ENCODE results near the gene PYGB.

Gene PYGB

DNA sequence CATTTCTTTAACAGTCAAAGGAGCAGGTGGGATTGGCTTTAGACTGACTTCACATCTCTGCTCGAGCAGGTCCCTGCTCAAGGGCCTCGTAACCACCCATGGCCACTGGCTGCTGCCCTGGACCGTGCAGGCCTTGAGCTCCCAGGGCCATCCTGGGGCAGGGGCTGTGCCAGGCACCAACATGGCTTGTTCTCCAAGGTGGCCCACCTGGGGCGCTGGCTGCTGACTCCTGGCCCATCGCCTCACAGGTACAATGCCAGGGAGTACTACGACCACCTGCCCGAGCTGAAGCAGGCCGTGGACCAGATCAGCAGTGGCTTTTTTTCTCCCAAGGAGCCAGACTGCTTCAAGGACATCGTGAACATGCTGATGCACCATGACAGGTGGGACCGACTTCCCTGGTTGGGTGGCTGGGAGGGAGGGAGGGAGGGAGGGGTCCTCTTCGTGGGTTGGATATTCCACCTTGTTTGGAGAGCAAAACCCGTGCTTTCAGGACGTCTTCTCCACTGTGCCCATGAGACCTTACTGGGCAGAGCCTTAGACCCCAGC is 46.1 kb downstream of the PYGB start:
- DNase-seq (ENCODE audit: low read depth in 2 of 2, low spot score in 1 of 2), result no peak

- DNase-seq (ENCODE audit: low read depth in 2 of 2, low spot score in 1 of 2), result peak; percentile 13 to 16
Measured at GRCh38 chr20:25294459-25295385, 46.8 kb downstream of the PYGB start.

GRCh38 chr20:25295386-25296093 is 47.7 kb downstream of the PYGB start:
- no peak for DNase-seq (ENCODE audit: low read depth in 2 of 2, low spot score in 1 of 2)

DNA sequence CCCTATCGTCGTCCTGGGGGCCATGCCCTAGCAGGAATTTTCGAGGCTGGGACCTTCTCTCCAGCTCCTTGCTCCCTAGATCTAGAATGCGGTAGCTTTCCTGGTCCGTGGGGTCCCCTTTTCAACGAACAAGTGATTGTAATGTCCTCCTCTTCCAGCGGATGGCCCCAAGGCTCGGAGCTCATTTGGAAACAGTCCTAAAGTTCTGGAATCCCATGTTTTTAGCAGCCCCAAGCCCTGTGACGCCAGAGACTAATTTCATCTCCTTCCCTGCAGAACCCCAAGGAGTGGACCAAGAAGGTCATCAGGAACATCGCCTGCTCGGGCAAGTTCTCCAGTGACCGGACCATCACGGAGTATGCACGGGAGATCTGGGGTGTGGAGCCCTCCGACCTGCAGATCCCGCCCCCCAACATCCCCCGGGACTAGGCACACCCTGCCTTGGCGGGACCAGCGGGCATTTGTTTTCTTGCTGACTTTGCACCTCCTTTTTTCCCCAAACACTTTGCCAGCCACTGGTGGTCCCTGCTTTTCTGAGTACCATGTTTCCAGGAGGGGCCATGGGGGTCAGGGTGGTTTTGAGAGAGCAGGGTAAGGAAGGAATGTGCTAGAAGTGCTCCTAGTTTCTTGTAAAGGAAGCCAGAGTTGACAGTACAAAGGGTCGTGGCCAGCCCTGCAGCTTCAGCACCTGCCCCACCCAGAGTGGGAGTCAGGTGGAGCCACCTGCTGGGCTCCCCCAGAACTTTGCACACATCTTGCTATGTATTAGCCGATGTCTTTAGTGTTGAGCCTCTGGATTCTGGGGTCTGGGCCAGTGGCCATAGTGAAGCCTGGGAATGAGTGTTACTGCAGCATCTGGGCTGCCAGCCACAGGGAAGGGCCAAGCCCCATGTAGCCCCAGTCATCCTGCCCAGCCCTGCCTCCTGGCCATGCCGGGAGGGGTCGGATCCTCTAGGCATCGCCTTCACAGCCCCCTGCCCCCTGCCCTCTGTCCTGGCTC is 48.5 kb downstream of the PYGB start:
- no peak for DNase-seq (ENCODE audit: low read depth in 2 of 2, low spot score in 1 of 2)

GRCh38 chr20:25297141-25297905 is 49.4 kb downstream of the PYGB start:
- DNase-seq (ENCODE audit: low read depth in 2 of 2, low spot score in 1 of 2), result no peak

DNA sequence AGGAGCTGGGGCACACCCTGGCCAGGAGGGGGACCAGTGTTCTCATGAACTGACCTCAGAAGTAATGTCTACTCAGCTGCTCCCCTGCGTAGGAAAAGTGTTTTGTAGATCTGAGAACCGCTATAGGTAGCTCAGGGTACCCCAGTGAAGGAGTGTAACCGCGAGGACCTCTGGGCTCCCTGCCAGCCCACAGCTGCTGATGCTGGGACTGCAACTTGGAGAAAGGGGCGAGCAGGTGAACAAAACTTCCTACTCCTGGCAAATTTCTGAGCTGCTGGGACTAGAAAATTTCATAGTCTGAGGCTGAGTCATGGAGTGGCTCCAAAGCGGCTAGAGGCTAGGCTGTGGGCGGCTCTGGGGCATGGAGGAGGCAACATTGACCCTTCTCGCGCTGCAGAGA is 51.9 kb downstream of the PYGB start:
- no peak for DNase-seq (ENCODE audit: low read depth in 2 of 2, low spot score in 1 of 2)

DNA sequence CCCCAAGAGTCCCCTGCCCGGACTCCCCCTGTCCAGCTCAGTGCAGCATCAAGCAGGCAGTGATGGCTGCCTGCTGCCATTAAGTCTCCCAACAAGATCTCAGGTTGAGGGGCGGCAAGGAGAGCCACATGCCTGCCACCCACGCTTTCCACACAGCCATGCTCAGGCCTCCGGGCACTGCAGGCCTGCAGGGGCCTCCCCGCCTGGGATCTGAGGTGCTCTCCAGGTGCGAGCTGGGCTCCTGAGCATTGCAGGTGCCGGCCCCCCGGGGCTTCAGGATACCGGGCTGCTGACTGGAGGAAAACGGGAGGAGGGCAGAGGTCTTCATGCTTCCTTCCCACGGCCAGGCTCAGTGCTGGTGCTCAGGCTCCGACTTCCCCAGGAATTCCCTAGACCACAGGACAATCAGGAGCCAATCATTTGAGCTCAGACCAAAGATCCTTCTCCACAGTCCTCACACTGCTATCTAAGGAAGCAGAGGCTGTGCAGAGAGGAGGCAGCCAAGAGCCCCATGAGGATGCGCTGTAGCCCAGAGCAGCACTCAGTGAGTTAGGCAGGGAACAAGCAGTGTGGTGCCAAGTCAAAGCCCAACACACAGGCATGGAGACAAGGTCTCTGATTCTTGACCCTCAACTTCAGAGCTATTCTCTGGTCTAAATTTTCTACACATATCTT is 52.7 kb downstream of the PYGB start:
- no peak for DNase-seq (ENCODE audit: low read depth in 2 of 2, low spot score in 1 of 2)

DNA sequence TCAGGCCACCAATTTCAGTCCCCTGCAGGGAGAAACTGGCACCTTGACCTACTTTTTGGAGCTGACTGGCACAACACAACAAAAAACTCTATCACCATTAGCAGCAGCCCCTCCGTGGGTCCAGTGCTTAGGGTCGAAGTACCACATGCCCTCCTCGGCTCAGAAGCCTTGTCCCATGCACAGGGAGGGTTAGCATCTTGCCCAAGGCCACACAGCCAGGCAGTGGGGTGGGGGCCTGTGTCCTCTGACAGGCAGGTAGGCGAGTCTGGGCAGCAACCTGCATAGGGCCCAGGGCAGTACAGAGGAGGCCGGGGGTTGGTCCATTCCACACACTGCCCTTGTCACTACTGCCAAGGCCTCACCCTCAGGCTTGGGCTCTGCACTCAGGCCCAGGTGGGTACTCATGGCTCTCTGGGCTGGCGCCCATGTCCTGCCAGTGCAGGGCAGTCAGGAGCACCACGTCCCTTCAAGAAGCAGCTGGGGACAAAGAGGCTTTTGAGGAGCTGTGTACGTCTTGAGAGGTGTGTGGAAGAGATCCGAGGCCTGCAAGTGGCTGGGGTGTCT is 53.6 kb downstream of the PYGB start:
- no peak for DNase-seq (ENCODE audit: low read depth in 2 of 2, low spot score in 1 of 2)

- DNase-seq (ENCODE audit: low read depth in 2 of 2, low spot score in 1 of 2), result no peak
Measured at GRCh38 chr20:25302596-25302995, 54.7 kb downstream of the PYGB start.

DNA sequence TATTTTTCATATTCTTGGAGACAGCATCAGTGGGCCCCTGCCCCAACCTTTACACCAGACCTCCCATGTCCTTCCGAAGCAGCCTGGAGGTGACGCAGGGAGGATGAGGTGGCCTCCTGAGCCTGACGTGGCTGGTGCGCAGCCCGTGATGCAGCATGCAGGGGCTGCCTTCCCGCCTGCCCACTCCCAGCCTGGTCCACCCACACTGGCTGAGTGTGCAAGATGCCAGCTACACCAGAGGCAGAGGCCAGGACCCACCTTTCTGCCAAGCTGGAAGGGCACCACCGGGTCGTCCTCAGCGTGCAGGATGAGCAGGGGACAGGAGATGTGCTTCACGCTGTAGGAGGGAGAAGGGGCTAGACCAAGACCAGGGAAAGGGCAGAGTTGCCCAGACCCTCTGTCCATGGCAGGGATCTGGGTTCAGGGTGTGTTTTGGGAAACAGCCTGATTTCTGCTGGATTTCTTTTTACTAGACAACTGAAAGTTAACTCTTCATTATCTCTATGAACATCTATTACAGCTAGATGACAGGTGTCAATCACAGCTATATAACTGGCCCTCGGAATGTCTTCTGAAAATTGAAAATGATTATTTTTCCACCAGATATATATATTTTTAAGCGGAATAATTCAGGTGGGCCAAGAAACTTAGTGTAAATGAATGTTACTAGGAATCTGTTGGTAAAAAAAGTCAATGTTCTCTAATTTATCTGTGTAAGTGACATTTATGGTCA is 55.6 kb downstream of the PYGB start:
- no peak for DNase-seq (ENCODE audit: low read depth in 2 of 2, low spot score in 1 of 2)

DNA sequence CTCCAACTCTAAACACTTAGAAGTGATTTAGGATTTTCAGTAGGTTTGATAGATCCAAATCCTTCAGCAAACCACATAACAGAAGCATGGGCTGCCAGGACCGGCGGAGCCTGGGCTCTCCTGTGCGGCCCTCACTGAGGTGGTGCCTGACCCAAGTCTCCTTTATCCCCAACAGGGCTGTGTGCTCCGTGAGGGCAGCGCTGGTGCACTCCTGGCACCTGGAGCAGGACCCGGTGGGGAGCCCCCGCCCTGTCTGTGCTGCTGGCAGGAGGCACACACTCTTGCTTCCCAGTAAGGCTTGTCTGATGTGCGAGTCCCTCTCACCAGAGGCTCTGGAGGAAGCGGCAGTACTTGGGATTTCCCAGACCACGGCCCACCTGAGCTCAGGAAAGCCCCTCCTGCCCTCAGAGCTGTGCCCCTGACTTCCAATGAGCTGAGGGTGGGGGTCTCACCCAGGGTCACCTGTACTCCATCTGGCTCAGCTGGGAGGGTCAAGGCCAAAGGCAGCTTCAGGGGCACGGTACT is 56.2 kb downstream of the PYGB start:
- DNase-seq (ENCODE audit: low read depth in 2 of 2, low spot score in 1 of 2), result no peak

DNA sequence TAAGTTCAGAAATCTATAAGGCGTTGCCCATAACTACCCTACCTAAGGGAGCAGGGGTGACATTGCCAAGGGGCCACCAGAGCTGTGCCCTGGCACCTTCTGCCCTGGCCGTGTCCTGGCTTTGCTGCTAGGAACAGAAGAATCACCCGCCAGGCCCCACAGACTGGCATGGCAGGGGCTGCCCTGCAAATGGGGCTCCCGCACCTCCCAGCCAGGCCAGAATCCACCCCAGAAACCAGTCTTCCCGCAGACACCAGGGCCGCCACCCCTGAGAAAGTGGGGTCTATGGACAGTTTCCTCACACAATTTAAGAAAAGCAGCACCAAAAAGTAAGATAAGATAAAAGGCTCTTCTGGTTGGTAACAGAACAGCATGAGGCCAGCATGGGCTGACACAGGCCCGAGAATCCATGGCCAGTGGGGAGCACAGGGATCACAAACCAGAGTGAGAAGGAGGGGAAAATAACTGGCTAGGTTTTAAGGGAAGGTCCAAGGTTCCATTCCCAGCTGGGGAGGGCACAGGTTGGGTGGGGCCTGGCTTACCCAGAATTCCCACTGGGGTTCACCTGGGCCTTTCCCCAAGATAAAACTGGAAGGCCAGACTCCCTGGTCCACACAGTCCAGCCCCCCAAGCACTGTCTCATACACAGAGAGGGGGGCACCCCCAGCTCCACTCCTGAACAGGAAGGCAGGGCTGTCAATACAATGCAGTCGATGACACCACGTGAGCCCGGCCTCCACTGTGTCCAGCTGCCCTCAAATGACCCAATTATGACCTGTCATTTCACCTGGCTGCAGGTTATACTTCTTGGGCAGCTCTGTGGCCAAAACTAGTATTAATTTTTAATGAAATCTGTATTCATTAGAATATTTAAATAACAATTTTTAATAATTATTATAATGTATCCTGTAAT is 59.4 kb downstream of the PYGB start:
- DNase-seq (ENCODE audit: low read depth in 2 of 2, low spot score in 1 of 2), result no peak

DNA sequence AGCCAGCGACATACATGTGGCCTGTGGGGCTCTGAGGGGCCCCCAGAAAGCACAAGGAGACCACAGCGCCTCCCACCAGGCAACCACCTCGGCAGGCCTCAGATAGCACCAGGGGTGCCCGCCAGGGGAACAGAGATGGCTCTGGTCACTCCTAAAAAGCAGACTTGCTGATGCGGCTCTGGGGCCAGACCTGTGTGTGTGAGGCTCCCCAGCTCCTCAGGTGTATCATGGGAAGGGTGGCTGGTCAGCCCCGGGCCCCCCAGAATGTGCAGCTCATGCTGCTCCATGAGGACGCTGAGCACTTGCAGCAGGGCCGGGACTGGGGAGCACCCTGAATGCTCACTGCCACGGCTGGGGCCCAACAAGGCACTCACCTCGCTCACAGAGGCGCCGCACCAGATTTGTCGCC is 60.2 kb downstream of the PYGB start:
- no peak for DNase-seq (ENCODE audit: low read depth in 2 of 2, low spot score in 1 of 2)

- no peak for DNase-seq (ENCODE audit: low read depth in 2 of 2, low spot score in 1 of 2)
Measured at GRCh38 chr20:25308671-25309394, 60.9 kb downstream of the PYGB start.

- no peak for DNase-seq (ENCODE audit: low read depth in 2 of 2, low spot score in 1 of 2)
Measured at GRCh38 chr20:25309395-25310267, 61.7 kb downstream of the PYGB start.
